Measurements from ENCODE around the gene SDS.

The SDS gene

GRCh38 chr12:113403435-113404415 is at the start of gene SDS:
Gene SDS (minus strand): TSS chr12:113403887. CDS start chr12:113399708, 4,179 bp downstream.
- DNase-seq = no peak

GRCh38 chr12:113453330-113453729 is 49.6 kb upstream of the SDS start:
- no peak for DNase-seq

- DNase-seq = no peak
These were observed 48.8 kb upstream of the SDS start for GRCh38 chr12:113452458-113452857.

GRCh38 chr12:113449839-113450238 is 46.2 kb upstream of the SDS start:
- no peak for DNase-seq

GRCh38 chr12:113449299-113449698 is 45.6 kb upstream of the SDS start:
- DNase-seq = no peak

GRCh38 chr12:113448873-113449272 is 45.2 kb upstream of the SDS start:
- no peak for DNase-seq

- no peak for DNase-seq
These were observed 42.0 kb upstream of the SDS start for GRCh38 chr12:113445544-113446171.

- DNase-seq = no peak
These were observed 39.4 kb upstream of the SDS start for GRCh38 chr12:113443030-113443539.

GRCh38 chr12:113440947-113441782 is 37.5 kb upstream of the SDS start:
- no peak for DNase-seq

GRCh38 chr12:113440336-113440735 is 36.6 kb upstream of the SDS start:
- DNase-seq = no peak

GRCh38 chr12:113439606-113440030 is 35.9 kb upstream of the SDS start:
- peak in 1 of 2 experiments; percentile 32 for DNase-seq

GRCh38 chr12:113439301-113439597 is 35.6 kb upstream of the SDS start:
- no peak for DNase-seq

GRCh38 chr12:113438523-113439300 is 35.0 kb upstream of the SDS start:
- DNase-seq = no peak

- no peak for DNase-seq
These were observed 34.0 kb upstream of the SDS start for GRCh38 chr12:113437729-113438100.

GRCh38 chr12:113436993-113437728 is 33.5 kb upstream of the SDS start:
- no peak for DNase-seq

GRCh38 chr12:113436586-113436985 is 32.9 kb upstream of the SDS start:
- DNase-seq = no peak

GRCh38 chr12:113435367-113435766 is 31.7 kb upstream of the SDS start:
- no peak for DNase-seq

GRCh38 chr12:113432986-113433385 is 29.3 kb upstream of the SDS start:
- DNase-seq = no peak

GRCh38 chr12:113428482-113428881 is 24.8 kb upstream of the SDS start:
- no peak for DNase-seq

- no peak for DNase-seq
These were observed 24.2 kb upstream of the SDS start for GRCh38 chr12:113427882-113428281.

- DNase-seq = no peak
These were observed 22.3 kb upstream of the SDS start for GRCh38 chr12:113425960-113426453.

Measured in SW 1271 (cell line).